Vagina (tissue), 2 donors: Measurements from ENCODE around the gene IGF1. TPM values are rescaled to one million over a fixed set of nuclear protein-coding genes. Genes with fewer than 3 reads are reported as not detected.
"Not testable (repeated sequence)": the region's sequence is repeated elsewhere in the genome, so short reads cannot be mapped to it uniquely, and the experiment has no call there.

Experiments
- DNase-seq, 2 donors: peaks; one replicate each; pipeline ENCODE4 v3.0.0-alpha.2; 2017; ENCODE audit errors: extremely low spot score in 2 of 2
- H3K27ac ChIP-seq: fragments of 200-600 bp; sonication (generic); one replicate; pipeline ENCODE4 v1.5.1; 2019
- H3K27me3 ChIP-seq: fragments of 200-600 bp; sonication (generic); one replicate; pipeline ENCODE4 v1.5.1; 2019
- H3K36me3 ChIP-seq, 2 donors: fragments of 200-600 bp; sonication (generic); one replicate each; pipeline ENCODE4 v1.5.1; 2017 to 2019
- H3K4me1 ChIP-seq: fragments of 200-600 bp; sonication (generic); one replicate; pipeline ENCODE4 v1.5.1; 2019
- H3K4me3 ChIP-seq, 2 donors: fragments of 200-600 bp; sonication (generic); 1 replicate in 1 of 2; 2 replicates in 1 of 2; pipeline ENCODE4 v1.5.1; 2016 to 2019
- H3K9me3 ChIP-seq: fragments of 200-600 bp; sonication (generic); one replicate; pipeline ENCODE4 v1.5.1; 2019
- POLR2A ChIP-seq, 2 donors: fragments of 450-650 bp; IDR thresholded peaks; one replicate each; pipeline ENCODE4 v1.6.1; 2017; ENCODE audit warnings: antibody characterized with exemption in 2 of 2, mild to moderate bottlenecking in 2 of 2, moderate library complexity in 2 of 2
- POLR2AphosphoS5 ChIP-seq, 2 donors: sonication (generic); formaldehyde crosslinking; IDR thresholded peaks; one replicate each; pipeline ENCODE4 v1.9.0; 2017; ENCODE audit warnings: antibody characterized with exemption in 2 of 2, mild to moderate bottlenecking in 2 of 2, low read depth in 1 of 2; ENCODE audit not compliant: insufficient read depth in 1 of 2
- intact Hi-C: fragments of 100-400 bp; cut with DNase I; formaldehyde crosslinking; loops from one replicate; pipeline ENCODE4 v1.15.1; 2023
- total RNA-seq: library from RNA; depleted of rRNA; stranded (reverse); fragments of >200 nt; gene quantifications from one replicate; pipeline ENCODE4 v1.2.3, GENCODE V29; 2016
- TF ChIP-seq, protein P1 (sequence below), 3 experiments: fragments of 450-650 bp in 2 of 3; fragments of 200-600 bp in 1 of 3; sonication (generic) in 1 of 3; IDR thresholded peaks; one replicate each; pipeline ENCODE4 v1.5.1; 2017 to 2019; ENCODE audit warnings: antibody characterized with exemption in 3 of 3, mild to moderate bottlenecking in 2 of 3, moderate library complexity in 2 of 3

The IGF1 gene
- total RNA-seq, 1 donor from 2014 or later: 68.0 TPM

DNA sequence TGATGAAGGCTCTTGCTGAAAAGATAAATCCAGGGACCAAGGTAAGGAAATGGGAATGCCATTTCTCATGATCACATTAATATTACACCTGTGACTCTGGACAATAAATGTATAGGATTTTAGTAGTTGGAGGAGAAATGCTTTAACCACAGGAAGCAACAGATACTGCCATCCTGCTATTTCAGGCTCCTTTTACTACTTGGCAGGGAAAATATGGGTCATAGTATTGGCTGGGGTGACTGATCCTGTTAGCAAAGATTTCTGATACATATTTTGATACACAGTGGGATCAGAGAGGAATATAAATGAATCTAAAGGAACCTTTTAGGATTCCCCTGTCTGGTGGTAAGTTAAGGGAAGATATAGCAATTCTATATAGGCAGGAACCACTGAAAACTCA, 115.0 kb downstream of the IGF1 start:
- Histone ChIP-seq H3K27me3 (no peaks in the 10 kb centered on the region), H3K36me3 (no peaks in the 10 kb centered on the region), H3K4me3 (no peak overlapping the region), H3K9me3 (no peaks in the 10 kb centered on the region), H3K27ac (no peak overlapping the region), H3K4me1 (no peaks in the 10 kb centered on the region)
- intact Hi-C loops: no loop called here
- TF ChIP-seq POLR2A (IDR thresholded peaks at IDR 0.05): no peak
- TF ChIP-seq, protein P1, sequence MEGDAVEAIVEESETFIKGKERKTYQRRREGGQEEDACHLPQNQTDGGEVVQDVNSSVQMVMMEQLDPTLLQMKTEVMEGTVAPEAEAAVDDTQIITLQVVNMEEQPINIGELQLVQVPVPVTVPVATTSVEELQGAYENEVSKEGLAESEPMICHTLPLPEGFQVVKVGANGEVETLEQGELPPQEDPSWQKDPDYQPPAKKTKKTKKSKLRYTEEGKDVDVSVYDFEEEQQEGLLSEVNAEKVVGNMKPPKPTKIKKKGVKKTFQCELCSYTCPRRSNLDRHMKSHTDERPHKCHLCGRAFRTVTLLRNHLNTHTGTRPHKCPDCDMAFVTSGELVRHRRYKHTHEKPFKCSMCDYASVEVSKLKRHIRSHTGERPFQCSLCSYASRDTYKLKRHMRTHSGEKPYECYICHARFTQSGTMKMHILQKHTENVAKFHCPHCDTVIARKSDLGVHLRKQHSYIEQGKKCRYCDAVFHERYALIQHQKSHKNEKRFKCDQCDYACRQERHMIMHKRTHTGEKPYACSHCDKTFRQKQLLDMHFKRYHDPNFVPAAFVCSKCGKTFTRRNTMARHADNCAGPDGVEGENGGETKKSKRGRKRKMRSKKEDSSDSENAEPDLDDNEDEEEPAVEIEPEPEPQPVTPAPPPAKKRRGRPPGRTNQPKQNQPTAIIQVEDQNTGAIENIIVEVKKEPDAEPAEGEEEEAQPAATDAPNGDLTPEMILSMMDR (IDR thresholded peaks at IDR 0.05): no peak
- TF ChIP-seq POLR2AphosphoS5 (IDR thresholded peaks at IDR 0.05; ENCODE audit: insufficient read depth in 1 of 2, low read depth in 1 of 2): no peak
- DNase-seq: no peak

GRCh38 chr12:102364709-102365108, 115.7 kb downstream of the IGF1 start:
- H3K4me1 ChIP-seq: no peaks in the 10 kb centered on the region

DNA sequence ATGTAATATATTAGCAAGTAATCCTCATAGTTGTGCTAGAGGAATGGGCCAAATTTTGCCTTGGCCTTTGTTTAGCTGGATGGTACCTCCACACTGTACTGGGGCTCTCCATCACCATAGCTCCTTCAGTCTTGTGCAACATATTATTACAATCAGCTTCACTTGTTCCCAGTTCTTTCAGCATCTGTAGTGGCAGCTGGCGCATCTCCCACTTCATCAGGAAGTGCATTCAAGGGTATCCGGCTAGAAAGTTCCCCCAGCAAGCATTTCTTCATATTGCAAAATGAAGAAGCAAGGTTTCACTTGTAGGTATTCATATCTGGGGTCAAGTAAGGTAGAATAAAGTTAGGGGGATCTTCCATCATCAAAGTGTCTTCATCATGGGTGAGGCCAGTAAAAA, 123.7 kb downstream of the IGF1 start:
- Histone ChIP-seq H3K27ac (no peak overlapping the region), H3K27me3 (no peaks in the 10 kb centered on the region)
- no peak for DNase-seq

More at GRCh38 chr12:102364709-102365108, 115.7 kb downstream of the IGF1 start:
- H3K27ac ChIP-seq: no peak overlapping the region
- TF ChIP-seq POLR2AphosphoS5 (IDR thresholded peaks at IDR 0.05; ENCODE audit: insufficient read depth in 1 of 2, low read depth in 1 of 2): no peak
- TF ChIP-seq POLR2A (IDR thresholded peaks at IDR 0.05): no peak
- TF ChIP-seq, protein P1 (IDR thresholded peaks at IDR 0.05): no peak
- no peaks in the 10 kb centered on the region for H3K27me3 ChIP-seq
- H3K4me3 ChIP-seq: no peak overlapping the region
- DNase-seq: no peak
- intact Hi-C loops: no loop called here
- H3K36me3 ChIP-seq: no peaks in the 10 kb centered on the region
- no peaks in the 10 kb centered on the region for H3K9me3 ChIP-seq

DNA sequence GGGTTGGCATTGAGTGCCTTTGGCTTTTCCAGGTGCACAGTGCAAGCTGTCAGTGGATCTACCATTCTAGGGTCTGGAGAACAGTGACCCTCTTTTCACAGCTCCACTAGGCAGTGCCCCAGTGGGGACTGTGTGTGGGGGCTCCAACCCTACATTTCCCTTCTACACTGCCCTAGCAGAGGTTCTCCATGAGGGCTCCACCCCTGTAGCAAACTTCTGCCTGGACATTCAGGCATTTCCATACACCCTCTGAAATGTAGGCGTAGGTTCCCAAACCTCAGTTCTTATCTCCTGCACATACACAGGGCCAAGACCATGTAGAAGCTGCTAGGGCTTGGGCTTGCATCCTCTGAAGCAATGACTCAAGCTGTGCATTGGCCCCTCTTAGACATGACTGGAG, 126.1 kb downstream of the IGF1 start:
- H3K4me3 ChIP-seq, H3K27me3 ChIP-seq, H3K4me1 ChIP-seq, H3K27ac ChIP-seq, H3K36me3 ChIP-seq, DNase-seq, H3K9me3 ChIP-seq, intact Hi-C loops: not testable (repeated sequence)

More for the DNA sequence above, 123.7 kb downstream of the IGF1 start:
- TF ChIP-seq POLR2AphosphoS5 (IDR thresholded peaks at IDR 0.05; ENCODE audit: insufficient read depth in 1 of 2, low read depth in 1 of 2) (no peak), POLR2A (IDR thresholded peaks at IDR 0.05) (no peak)
- TF ChIP-seq, protein P1 (IDR thresholded peaks at IDR 0.05): no peak
- Histone ChIP-seq H3K4me1 (no peaks in the 10 kb centered on the region), H3K9me3 (no peaks in the 10 kb centered on the region), H3K36me3 (no peaks in the 10 kb centered on the region), H3K4me3 (no peak overlapping the region)
- intact Hi-C loops: no loop called here

DNA sequence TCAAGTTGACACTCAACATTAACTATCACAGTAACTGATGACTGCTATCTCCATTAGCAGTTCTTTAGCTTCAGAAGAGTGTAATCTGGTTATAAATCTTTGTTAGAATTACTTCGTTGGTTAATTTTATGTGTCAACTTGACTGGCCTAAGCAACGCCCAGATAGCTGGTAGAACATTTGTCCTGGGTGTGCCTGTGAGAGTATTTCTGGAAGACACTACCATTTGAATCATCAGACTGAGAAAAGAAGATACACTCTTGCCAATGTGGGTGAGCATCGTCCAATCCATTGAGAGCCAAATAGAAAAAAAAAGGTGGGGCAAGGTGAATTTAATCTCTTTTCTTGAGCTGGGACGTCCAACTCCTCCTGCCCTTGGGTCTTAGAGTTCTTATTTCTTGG, 129.0 kb downstream of the IGF1 start:
- no peak for DNase-seq
- Histone ChIP-seq H3K9me3 (no peaks in the 10 kb centered on the region), H3K27me3 (no peaks in the 10 kb centered on the region), H3K27ac (no peak overlapping the region), H3K4me1 (no peaks in the 10 kb centered on the region), H3K4me3 (no peak overlapping the region), H3K36me3 (no peaks in the 10 kb centered on the region)
- TF ChIP-seq POLR2A (IDR thresholded peaks at IDR 0.05): no peak
- TF ChIP-seq, protein P1 (IDR thresholded peaks at IDR 0.05): no peak
- no peak for TF ChIP-seq POLR2AphosphoS5 (IDR thresholded peaks at IDR 0.05; ENCODE audit: insufficient read depth in 1 of 2, low read depth in 1 of 2)
- intact Hi-C loops: no loop called here

- TF ChIP-seq POLR2AphosphoS5 (IDR thresholded peaks at IDR 0.05; ENCODE audit: insufficient read depth in 1 of 2, low read depth in 1 of 2): no peak
- no peak for TF ChIP-seq POLR2A (IDR thresholded peaks at IDR 0.05)
- TF ChIP-seq, protein P1 (IDR thresholded peaks at IDR 0.05): no peak
Measured at GRCh38 chr12:102350070-102350469, 130.3 kb downstream of the IGF1 start.

More at GRCh38 chr12:102350070-102350469, 130.3 kb downstream of the IGF1 start:
- intact Hi-C loops: no loop called here
- DNase-seq: no peak
- Histone ChIP-seq H3K9me3 (no peaks in the 10 kb centered on the region), H3K27ac (no peak overlapping the region), H3K4me1 (no peaks in the 10 kb centered on the region), H3K36me3 (no peaks in the 10 kb centered on the region), H3K4me3 (no peak overlapping the region), H3K27me3 (no peaks in the 10 kb centered on the region)
